Adrenal gland (tissue), 12 donors: ENCODE measurements around the gene PCDHA5. TPM values are rescaled to one million over a fixed set of nuclear protein-coding genes. Genes with fewer than 3 reads are reported as not detected.
A peak's percentile ranks its signal among the peaks of the same experiment; 100 is the strongest.
"Not testable (repeated sequence)": the region's sequence is repeated elsewhere in the genome, so short reads cannot be mapped to it uniquely, and the experiment has no call there.

Source experiments
- DNase-seq, 7 donors: peaks; one replicate each; pipeline ENCODE4 v3.0.0-alpha.2; 2019 to 2020
- H3K27ac ChIP-seq, 5 donors: fragments of 200-600 bp; sonication (generic) in 4 of 5; 1 replicate in 3 of 5; 2 replicates in 2 of 5; pipeline versions ENCODE4 v1.5.1 to v1.8.0; 2016 to 2020; ENCODE audit warnings: mild to moderate bottlenecking in 1 of 5
- H3K27me3 ChIP-seq: fragments of 200-600 bp; 2 replicates; pipeline ENCODE4 v1.8.0; 2021
- H3K36me3 ChIP-seq, 2 donors: fragments of 200-600 bp; replicated peaks in 1 of 2; 1 replicate in 1 of 2; 2 replicates in 1 of 2; pipeline versions ENCODE4 v1.5.1 to v1.8.0; 2018 to 2022
- H3K4me1 ChIP-seq, 2 donors: fragments of 200-600 bp; replicated peaks in 1 of 2; 1 replicate in 1 of 2; 2 replicates in 1 of 2; pipeline versions ENCODE4 v1.5.1 to v1.8.0; 2018 to 2021
- H3K4me3 ChIP-seq, 4 donors: fragments of 200-600 bp; sonication (generic) in 3 of 4; one replicate each; pipeline ENCODE4 v1.5.1; 2016 to 2018
- H3K9me3 ChIP-seq, 3 donors: fragments of 200-600 bp; sonication (generic) in 1 of 3; replicated peaks in 1 of 3; 1 replicate in 2 of 3; 2 replicates in 1 of 3; pipeline versions ENCODE4 v1.5.1 to v1.8.0; 2016 to 2021
- POLR2A ChIP-seq, 2 donors: fragments of 450-650 bp; IDR thresholded peaks; one replicate each; pipeline ENCODE4 v1.6.1; 2017; ENCODE audit warnings: antibody characterized with exemption in 2 of 2, mild to moderate bottlenecking in 2 of 2, moderate library complexity in 1 of 2
- WGBS, 4 donors: extraction: QIAGEN DNeasy Blood & Tissue Kit in 2 of 4; methylation state at CpG; one replicate each; pipeline versions ENCODE4 v1.1.5 to v1.1.7; 2013 to 2017; 5-methylcytosine and 5-hydroxymethylcytosine counted together
- intact Hi-C, 2 donors: fragments of 100-400 bp; cut with DNase I; formaldehyde crosslinking; loops; one replicate each; pipeline versions ENCODE4 v1.14.1 to v1.15.0; 2022 to 2023
- polyA plus RNA-seq, 3 donors: library from polyadenylated mRNA; stranded (reverse); fragments of 200-250 nt in 2 of 3; fragments of 350-450 nt in 1 of 3; fragmentation: Illumina TruSeq in 1 of 3; extraction: RNeasy Lipid Tissue Mini Kit (QIAGEN cat#74804) in 1 of 3; gene quantifications; one replicate each; pipeline ENCODE4 v1.2.3, GENCODE V29; 2013 to 2014
- total RNA-seq, 9 donors: library from RNA; depleted of rRNA in 4 of 9; stranded (reverse); fragments of >200 nt in 4 of 9; fragments of 120-200 nt in 1 of 9; fragmentation: NEBNext Ultra II Directional in 1 of 9; extraction: Animal tissue kit (Norgen Biotek cat#: 25700) in 1 of 9; gene quantifications; one replicate each; pipeline versions ENCODE4 v1.1.0 to v1.2.4, GENCODE V29; 2013 to 2023
- TF ChIP-seq, protein P1 (sequence below), 6 experiments: fragments of 450-650 bp in 4 of 6; fragments of 200-600 bp in 2 of 6; sonication (generic) in 1 of 6; IDR thresholded peaks; 1 replicate in 5 of 6; 2 replicates in 1 of 6; pipeline versions ENCODE4 v1.5.1 to v1.8.0; 2016 to 2021; ENCODE audit warnings: antibody characterized with exemption in 6 of 6, mild to moderate bottlenecking in 2 of 6, moderate library complexity in 1 of 6
- donor health status: healthy with polysubstance abuse.
- donor health status: Bipolar disorder and iron deficiency.
- donor health status: DM: yes; HTN: yes; CAD: no.
- donor health status: DM: no; HTN: no; CAD: no.
- donor health status: DM: no; HTN: no; CAD: no.
- donor health status: DM: yes; HTN: yes; CAD: no.

PCDHA5 gene
- total and polyA plus RNA-seq, 12 donors, result 0.07 to 0.67 (median 0.17) TPM; not detected in 2

DNA sequence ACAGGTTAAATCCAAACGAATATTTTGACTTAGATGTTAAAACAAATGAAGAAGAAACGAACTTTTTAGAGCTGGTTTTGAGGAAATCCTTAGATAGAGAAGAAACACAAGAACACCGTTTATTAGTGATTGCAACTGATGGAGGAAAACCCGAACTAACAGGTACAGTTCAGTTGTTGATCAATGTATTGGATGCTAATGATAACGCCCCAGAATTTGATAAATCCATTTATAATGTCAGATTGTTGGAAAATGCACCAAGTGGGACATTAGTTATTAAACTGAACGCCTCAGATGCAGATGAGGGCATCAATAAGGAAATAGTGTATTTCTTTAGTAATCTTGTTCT is 842 bp downstream of the PCDHA5 start:
- Histone ChIP-seq H3K27ac (no peak overlapping the region), H3K4me1 (no peaks in the 10 kb centered on the region), H3K9me3 (peaks cover 0 to 14% (median 0%) of the 10 kb centered on the region in 3 donors), H3K27me3 (peaks cover 9% of the 10 kb centered on the region), H3K36me3 (no peaks in the 10 kb centered on the region), H3K4me3 (no peak overlapping the region)
- WGBS, 4 donors, result 22 to 27% (median 25%) methylated on average over 6 of the region's 6 CpGs
- DNase-seq, result no peak
- intact Hi-C loops, result no loop called here
- TF ChIP-seq POLR2A (IDR thresholded peaks at IDR 0.05), result no peak
- TF ChIP-seq, protein P1, sequence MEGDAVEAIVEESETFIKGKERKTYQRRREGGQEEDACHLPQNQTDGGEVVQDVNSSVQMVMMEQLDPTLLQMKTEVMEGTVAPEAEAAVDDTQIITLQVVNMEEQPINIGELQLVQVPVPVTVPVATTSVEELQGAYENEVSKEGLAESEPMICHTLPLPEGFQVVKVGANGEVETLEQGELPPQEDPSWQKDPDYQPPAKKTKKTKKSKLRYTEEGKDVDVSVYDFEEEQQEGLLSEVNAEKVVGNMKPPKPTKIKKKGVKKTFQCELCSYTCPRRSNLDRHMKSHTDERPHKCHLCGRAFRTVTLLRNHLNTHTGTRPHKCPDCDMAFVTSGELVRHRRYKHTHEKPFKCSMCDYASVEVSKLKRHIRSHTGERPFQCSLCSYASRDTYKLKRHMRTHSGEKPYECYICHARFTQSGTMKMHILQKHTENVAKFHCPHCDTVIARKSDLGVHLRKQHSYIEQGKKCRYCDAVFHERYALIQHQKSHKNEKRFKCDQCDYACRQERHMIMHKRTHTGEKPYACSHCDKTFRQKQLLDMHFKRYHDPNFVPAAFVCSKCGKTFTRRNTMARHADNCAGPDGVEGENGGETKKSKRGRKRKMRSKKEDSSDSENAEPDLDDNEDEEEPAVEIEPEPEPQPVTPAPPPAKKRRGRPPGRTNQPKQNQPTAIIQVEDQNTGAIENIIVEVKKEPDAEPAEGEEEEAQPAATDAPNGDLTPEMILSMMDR (IDR thresholded peaks at IDR 0.05), result no peak

DNA sequence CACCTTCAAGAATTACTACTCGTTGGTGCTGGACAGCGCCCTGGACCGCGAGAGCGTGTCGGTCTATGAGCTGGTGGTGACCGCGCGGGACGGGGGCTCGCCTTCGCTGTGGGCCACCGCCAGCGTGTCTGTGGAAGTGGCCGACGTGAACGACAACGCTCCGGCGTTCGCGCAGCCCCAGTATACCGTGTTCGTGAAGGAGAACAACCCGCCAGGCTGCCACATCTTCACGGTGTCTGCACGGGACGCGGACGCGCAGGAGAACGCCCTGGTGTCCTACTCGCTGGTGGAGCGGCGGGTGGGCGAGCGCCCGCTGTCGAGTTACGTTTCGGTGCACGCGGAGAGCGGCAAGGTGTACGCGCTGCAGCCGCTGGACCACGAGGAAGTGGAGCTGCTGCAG is 1.6 kb downstream of the PCDHA5 start:
- H3K4me3 ChIP-seq, intact Hi-C loops, H3K27me3 ChIP-seq, H3K4me1 ChIP-seq, H3K36me3 ChIP-seq, H3K27ac ChIP-seq, DNase-seq: not testable (repeated sequence)
- peaks cover 0 to 14% (median 0%) of the 10 kb centered on the region in 3 donors for H3K9me3 ChIP-seq
- 41 to 63% (median 50%) methylated on average over 38 to 48 of the region's 48 CpGs for WGBS, 4 donors

DNA sequence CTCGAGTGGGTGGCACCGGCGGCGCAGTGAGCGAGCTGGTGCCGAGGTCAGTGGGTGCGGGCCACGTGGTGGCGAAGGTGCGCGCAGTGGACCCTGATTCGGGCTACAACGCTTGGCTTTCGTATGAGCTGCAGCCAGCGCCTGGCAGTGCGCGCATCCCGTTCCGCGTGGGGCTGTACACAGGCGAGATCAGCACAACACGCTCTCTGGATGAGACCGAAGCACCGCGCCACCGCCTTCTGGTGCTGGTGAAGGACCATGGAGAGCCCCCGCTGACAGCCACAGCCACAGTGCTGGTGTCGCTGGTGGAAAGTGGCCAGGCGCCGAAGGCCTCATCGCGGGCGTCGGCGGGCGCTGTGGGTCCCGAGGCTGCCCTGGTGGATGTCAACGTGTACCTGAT is 2.1 kb downstream of the PCDHA5 start:
- H3K27ac ChIP-seq, result no peak overlapping the region
- intact Hi-C loops, result no loop called here
- H3K4me3 ChIP-seq, result no peak overlapping the region
- H3K9me3 ChIP-seq, result peaks cover 0 to 14% (median 0%) of the 10 kb centered on the region in 3 donors
- TF ChIP-seq, protein P1 (IDR thresholded peaks at IDR 0.05), result no peak
- TF ChIP-seq POLR2A (IDR thresholded peaks at IDR 0.05), result no peak
- no peaks in the 10 kb centered on the region for H3K36me3 ChIP-seq
- 40 to 93% (median 52%) methylated on average over 3 to 38 of the region's 38 CpGs for WGBS, 4 donors
- peaks cover 9% of the 10 kb centered on the region for H3K27me3 ChIP-seq
- H3K4me1 ChIP-seq, result no peaks in the 10 kb centered on the region
- no peak for DNase-seq

DNA sequence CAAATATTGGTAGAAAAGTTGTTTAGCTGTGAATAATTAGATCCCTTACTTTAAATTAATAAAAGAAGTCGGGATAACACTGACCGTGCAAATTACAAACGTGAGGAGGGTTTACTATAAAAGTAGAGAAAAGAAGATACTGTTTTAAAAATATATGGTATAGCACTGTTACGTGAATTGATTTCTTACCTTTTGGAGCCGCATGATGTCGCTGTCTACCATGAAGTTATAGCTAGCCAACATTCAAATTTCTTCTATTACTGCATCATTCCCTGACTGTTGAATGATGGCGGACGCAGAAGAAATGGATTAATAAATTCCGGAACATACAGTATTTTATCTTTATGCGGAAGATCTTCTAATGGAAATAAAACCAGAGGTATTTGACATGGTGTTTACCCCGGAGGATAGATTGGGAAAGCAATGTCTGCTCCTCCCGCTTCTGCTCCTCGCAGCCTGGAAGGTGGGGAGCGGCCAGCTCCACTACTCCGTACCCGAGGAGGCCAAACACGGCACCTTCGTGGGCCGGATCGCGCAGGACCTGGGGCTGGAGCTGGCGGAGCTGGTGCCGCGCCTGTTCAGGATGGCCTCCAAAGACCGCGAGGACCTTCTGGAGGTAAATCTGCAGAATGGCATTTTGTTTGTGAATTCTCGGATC is 6.4 kb downstream of the PCDHA5 start, which contains the start of gene PCDHA6:
Gene PCDHA6 (plus strand): TSS at position 257 of the 658 bp plus-strand sequence. CDS start 132 bp downstream, at position 389.
- Histone ChIP-seq H3K27me3 (peaks cover 4% of the 10 kb centered on the region), H3K9me3 (no peaks in the 10 kb centered on the region), H3K4me1 (no peaks in the 10 kb centered on the region), H3K4me3 (peak within 1 kb of the TSS in 1 of 4 donors; percentile 36), H3K36me3 (no peaks in the 10 kb centered on the region), H3K27ac (no peak within 1 kb of the TSS)
- WGBS, 4 donors, result 13 to 25% (median 15%) methylated on average over 13 to 27 of the region's 27 CpGs
- DNase-seq, result no peak
- intact Hi-C loops, result no loop called here
- no peak for TF ChIP-seq POLR2A (IDR thresholded peaks at IDR 0.05)
- TF ChIP-seq, protein P1 (IDR thresholded peaks at IDR 0.05), result no peak

DNA sequence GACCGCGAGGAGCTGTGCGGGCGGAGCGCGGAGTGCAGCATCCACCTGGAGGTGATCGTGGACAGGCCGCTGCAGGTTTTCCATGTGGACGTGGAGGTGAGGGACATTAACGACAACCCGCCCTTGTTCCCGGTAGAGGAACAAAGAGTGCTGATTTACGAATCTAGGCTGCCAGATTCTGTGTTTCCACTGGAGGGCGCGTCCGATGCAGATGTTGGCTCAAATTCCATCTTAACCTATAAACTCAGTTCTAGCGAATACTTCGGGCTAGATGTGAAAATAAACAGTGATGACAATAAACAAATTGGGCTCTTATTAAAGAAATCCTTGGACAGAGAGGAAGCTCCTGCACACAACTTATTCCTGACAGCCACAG is 6.9 kb downstream of the PCDHA5 start:
- TF ChIP-seq, protein P1 (IDR thresholded peaks at IDR 0.05), result no peak
- TF ChIP-seq POLR2A (IDR thresholded peaks at IDR 0.05), result no peak
- DNase-seq, result no peak
- no peak overlapping the region for H3K27ac ChIP-seq
- no peaks in the 10 kb centered on the region for H3K36me3 ChIP-seq
- no peaks in the 10 kb centered on the region for H3K9me3 ChIP-seq
- WGBS, 4 donors, result 12 to 27% (median 19%) methylated on average over 11 to 18 of the region's 18 CpGs
- H3K4me1 ChIP-seq, result no peaks in the 10 kb centered on the region
- peak overlapping the region in 1 of 4 donors; percentile 36 for H3K4me3 ChIP-seq
- peaks cover 8% of the 10 kb centered on the region for H3K27me3 ChIP-seq
- intact Hi-C loops, result no loop called here

DNA sequence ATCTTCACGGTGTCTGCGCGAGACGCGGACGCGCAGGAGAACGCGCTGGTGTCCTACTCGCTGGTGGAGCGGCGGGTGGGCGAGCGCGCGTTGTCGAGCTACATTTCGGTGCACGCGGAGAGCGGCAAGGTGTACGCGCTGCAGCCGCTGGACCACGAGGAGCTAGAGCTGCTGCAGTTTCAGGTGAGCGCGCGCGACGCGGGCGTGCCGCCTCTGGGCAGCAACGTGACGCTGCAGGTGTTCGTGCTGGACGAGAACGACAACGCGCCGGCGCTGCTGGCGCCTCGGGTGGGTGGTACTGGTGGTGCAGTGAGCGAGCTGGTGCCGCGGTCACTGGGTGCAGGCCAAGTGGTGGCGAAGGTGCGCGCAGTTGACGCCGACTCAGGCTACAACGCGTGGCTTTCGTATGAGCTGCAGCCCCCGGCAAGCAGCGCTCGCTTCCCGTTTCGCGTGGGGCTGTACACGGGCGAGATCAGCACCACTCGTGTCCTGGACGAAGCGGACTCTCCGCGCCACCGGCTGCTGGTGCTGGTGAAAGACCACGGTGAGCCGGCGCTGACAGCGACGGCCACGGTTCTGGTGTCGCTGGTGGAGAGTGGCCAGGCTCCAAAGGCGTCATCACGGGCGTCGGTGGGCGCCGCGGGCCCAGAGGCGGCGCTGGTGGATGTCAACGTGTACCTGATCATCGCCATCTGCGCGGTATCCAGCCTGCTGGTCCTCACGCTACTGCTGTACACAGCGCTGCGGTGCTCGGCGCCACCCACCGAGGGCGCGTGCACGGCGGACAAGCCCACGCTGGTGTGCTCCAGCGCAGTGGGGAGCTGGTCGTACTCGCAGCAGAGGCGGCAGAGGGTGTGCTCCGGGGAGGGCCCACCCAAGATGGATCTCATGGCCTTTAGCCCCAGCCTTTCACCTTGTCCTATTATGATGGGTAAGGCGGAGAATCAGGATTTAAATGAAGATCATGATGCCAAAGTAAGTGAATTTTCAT is 8.4 kb downstream of the PCDHA5 start:
- intact Hi-C loops, result not testable (repeated sequence)

More for the DNA sequence above, 8.4 kb downstream of the PCDHA5 start:
- H3K36me3 ChIP-seq, H3K9me3 ChIP-seq, DNase-seq, H3K27ac ChIP-seq, H3K4me1 ChIP-seq, H3K4me3 ChIP-seq: not testable (repeated sequence)
- H3K27me3 ChIP-seq, result peaks cover 15% of the 10 kb centered on the region
- WGBS, 4 donors, result 35 to 45% (median 40%) methylated on average over 30 to 106 of the region's 106 CpGs
